ENCODE data around the gene RHBDD3.

RHBDD3 gene

GRCh38 chr22:29266564-29267461 lies 968 bp downstream of the RHBDD3 start:
- peak overlapping the region; percentile 99 for H3K27ac ChIP-seq
- TF ChIP-seq CTCF (conservative IDR thresholded peaks at IDR 0.05), result no peak

- H3K27ac ChIP-seq, result peak overlapping the region; percentile 99; the same call in 1 of the 2 replicates
- no peak for TF ChIP-seq CTCF (conservative IDR thresholded peaks at IDR 0.05)
These were observed 1.9 kb downstream of the RHBDD3 start for GRCh38 chr22:29265929-29266328.

- no peak for TF ChIP-seq CTCF (conservative IDR thresholded peaks at IDR 0.05)
- H3K27ac ChIP-seq, result no peak overlapping the region
These were observed 2.5 kb downstream of the RHBDD3 start for GRCh38 chr22:29265305-29265704.

GRCh38 chr22:29263791-29264276 lies 3.9 kb downstream of the RHBDD3 start:
- TF ChIP-seq CTCF (conservative IDR thresholded peaks at IDR 0.05), result no peak
- H3K27ac ChIP-seq, result no peak overlapping the region

- no peak for TF ChIP-seq CTCF (conservative IDR thresholded peaks at IDR 0.05)
- H3K27ac ChIP-seq, result no peak overlapping the region
These were observed 7.0 kb downstream of the RHBDD3 start for GRCh38 chr22:29260601-29261315.

GRCh38 chr22:29260031-29260560 lies 7.7 kb downstream of the RHBDD3 start:
- TF ChIP-seq CTCF (conservative IDR thresholded peaks at IDR 0.05), result no peak
- H3K27ac ChIP-seq, result no peak overlapping the region

Measured in VCaP (cell line).